ENCODE measurements around the gene FOXJ1.

FOXJ1 gene

GRCh38 chr17:76088041-76088867 is 52.8 kb downstream of the FOXJ1 start:
- TF ChIP-seq POU6F1 (CRISPR knock-in tag; IDR thresholded peaks at IDR 0.05; ENCODE audit: borderline replicate concordance, low read depth) = no peak
- TF ChIP-seq RARB (CRISPR knock-in tag; IDR thresholded peaks at IDR 0.05) = no peak
- TF ChIP-seq ARNTL (CRISPR knock-in tag; IDR thresholded peaks at IDR 0.05; ENCODE audit: borderline replicate concordance, low read depth) = no peak
- peak; percentile 17; the same call in 2 of the 3 replicates for ATAC-seq

- ATAC-seq = no peak
Measured at GRCh38 chr17:76087531-76087930, 53.5 kb downstream of the FOXJ1 start.

GRCh38 chr17:76086384-76086783 is 54.7 kb downstream of the FOXJ1 start:
- no peak for ATAC-seq
- TF ChIP-seq ZNF8 (CRISPR knock-in tag; IDR thresholded peaks at IDR 0.05) = no peak
- no peak for TF ChIP-seq TOX (CRISPR knock-in tag; IDR thresholded peaks at IDR 0.05; ENCODE audit: borderline replicate concordance)
- TF ChIP-seq BACH2 (CRISPR knock-in tag; IDR thresholded peaks at IDR 0.05; ENCODE audit: borderline replicate concordance) = no peak
- TF ChIP-seq PPARA (CRISPR knock-in tag; IDR thresholded peaks at IDR 0.05; ENCODE audit: borderline replicate concordance) = no peak
- TF ChIP-seq OSR1 (CRISPR knock-in tag; IDR thresholded peaks at IDR 0.05) = no peak
- TF ChIP-seq POU6F1 (CRISPR knock-in tag; IDR thresholded peaks at IDR 0.05; ENCODE audit: borderline replicate concordance, low read depth) = no peak
- TF ChIP-seq GLIS3 (CRISPR knock-in tag; IDR thresholded peaks at IDR 0.05) = no peak
- TF ChIP-seq ZC3H10 (CRISPR knock-in tag; IDR thresholded peaks at IDR 0.05) = no peak
- TF ChIP-seq CSDC2 (CRISPR knock-in tag; IDR thresholded peaks at IDR 0.05) = no peak
- TF ChIP-seq ZNF565 (CRISPR knock-in tag; conservative IDR thresholded peaks at IDR 0.05; ENCODE audit: low read depth) = no peak
- no peak for TF ChIP-seq ZNF70 (CRISPR knock-in tag; IDR thresholded peaks at IDR 0.05)
- TF ChIP-seq CREB5 (CRISPR knock-in tag; IDR thresholded peaks at IDR 0.05; ENCODE audit: low read depth) = no peak

More at GRCh38 chr17:76087531-76087930, 53.5 kb downstream of the FOXJ1 start:
- TF ChIP-seq ZNF8 (CRISPR knock-in tag; IDR thresholded peaks at IDR 0.05) (no peak), OSR1 (CRISPR knock-in tag; IDR thresholded peaks at IDR 0.05) (no peak), RARB (CRISPR knock-in tag; IDR thresholded peaks at IDR 0.05) (no peak), GLIS3 (CRISPR knock-in tag; IDR thresholded peaks at IDR 0.05) (no peak), ZNF565 (CRISPR knock-in tag; conservative IDR thresholded peaks at IDR 0.05; ENCODE audit: low read depth) (no peak), ESRRG (CRISPR knock-in tag; IDR thresholded peaks at IDR 0.05) (no peak), ZNF70 (CRISPR knock-in tag; IDR thresholded peaks at IDR 0.05) (no peak), TCF4 (CRISPR knock-in tag; IDR thresholded peaks at IDR 0.05; ENCODE audit: borderline replicate concordance) (no peak), TSHZ2 (CRISPR knock-in tag; IDR thresholded peaks at IDR 0.05) (no peak), BACH2 (CRISPR knock-in tag; IDR thresholded peaks at IDR 0.05; ENCODE audit: borderline replicate concordance) (no peak), ZC3H10 (CRISPR knock-in tag; IDR thresholded peaks at IDR 0.05) (no peak), CSRNP3 (CRISPR knock-in tag; IDR thresholded peaks at IDR 0.05) (no peak), POU6F1 (CRISPR knock-in tag; IDR thresholded peaks at IDR 0.05; ENCODE audit: borderline replicate concordance, low read depth) (no peak)

Data from SK-N-SH treated with all-trans-retinoic acid at 6 μM for 48 hours (cell line).